T-helper 1 cell treated with Interleukin-12 subunit alpha and Interleukin-12 subunit beta and Interleukin-4 antibody, amounts not matched to agents 30 μg/mL and 1 μg/mL, for 36 hours (primary cell): Measurements from ENCODE around the gene SERINC2.
"Not testable (repeated sequence)": the region's sequence is repeated elsewhere in the genome, so short reads cannot be mapped to it uniquely, and the experiment has no call there.

ENCODE experiments used
- H3K27ac Mint-ChIP-seq: one replicate; pipeline ENCODE4 v1.8.0; 2021; ENCODE audit warnings: mild to moderate bottlenecking, mixed read lengths
- H3K27me3 Mint-ChIP-seq: one replicate; pipeline ENCODE4 v1.8.0; 2021; ENCODE audit warnings: low read depth, mixed read lengths
- H3K36me3 Mint-ChIP-seq: one replicate; pipeline ENCODE4 v1.8.0; 2021; ENCODE audit warnings: low read depth, mixed read lengths
- H3K4me1 Mint-ChIP-seq: one replicate; pipeline ENCODE4 v1.8.0; 2021; ENCODE audit warnings: low read depth, mixed read lengths
- H3K4me3 Mint-ChIP-seq: one replicate; pipeline ENCODE4 v1.8.0; 2021; ENCODE audit warnings: mild to moderate bottlenecking, moderate library complexity, mixed read lengths
- H3K9me3 Mint-ChIP-seq: one replicate; pipeline ENCODE4 v1.8.0; 2021; ENCODE audit warnings: mixed read lengths

SERINC2 gene

DNA sequence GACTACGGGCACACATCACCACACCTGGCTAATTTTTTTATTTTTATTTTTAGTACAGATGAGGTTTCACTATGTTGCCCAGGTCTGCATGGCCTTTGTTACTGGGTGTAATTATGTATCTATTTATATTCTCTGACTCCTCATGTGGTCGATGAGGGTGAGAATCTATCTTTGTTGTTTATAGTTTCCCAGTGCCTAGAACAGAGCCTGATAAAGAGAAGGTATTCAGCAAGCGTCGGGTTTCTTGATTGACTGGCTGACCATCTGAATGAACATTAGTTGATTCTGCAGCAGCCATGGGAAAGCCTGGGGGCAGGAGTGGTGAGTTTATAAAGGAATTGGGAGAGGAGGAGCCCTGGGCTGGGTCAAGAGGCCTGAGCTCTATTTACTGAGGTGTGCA lies 28.5 kb downstream of the SERINC2 start:
- no peaks in the 10 kb centered on the region for H3K4me1 Mint-ChIP-seq
- H3K4me3 Mint-ChIP-seq = no peak overlapping the region
- no peak overlapping the region for H3K27ac Mint-ChIP-seq
- H3K36me3 Mint-ChIP-seq = no peaks in the 10 kb centered on the region
- no peaks in the 10 kb centered on the region for H3K9me3 Mint-ChIP-seq
- H3K27me3 Mint-ChIP-seq = no peaks in the 10 kb centered on the region

DNA sequence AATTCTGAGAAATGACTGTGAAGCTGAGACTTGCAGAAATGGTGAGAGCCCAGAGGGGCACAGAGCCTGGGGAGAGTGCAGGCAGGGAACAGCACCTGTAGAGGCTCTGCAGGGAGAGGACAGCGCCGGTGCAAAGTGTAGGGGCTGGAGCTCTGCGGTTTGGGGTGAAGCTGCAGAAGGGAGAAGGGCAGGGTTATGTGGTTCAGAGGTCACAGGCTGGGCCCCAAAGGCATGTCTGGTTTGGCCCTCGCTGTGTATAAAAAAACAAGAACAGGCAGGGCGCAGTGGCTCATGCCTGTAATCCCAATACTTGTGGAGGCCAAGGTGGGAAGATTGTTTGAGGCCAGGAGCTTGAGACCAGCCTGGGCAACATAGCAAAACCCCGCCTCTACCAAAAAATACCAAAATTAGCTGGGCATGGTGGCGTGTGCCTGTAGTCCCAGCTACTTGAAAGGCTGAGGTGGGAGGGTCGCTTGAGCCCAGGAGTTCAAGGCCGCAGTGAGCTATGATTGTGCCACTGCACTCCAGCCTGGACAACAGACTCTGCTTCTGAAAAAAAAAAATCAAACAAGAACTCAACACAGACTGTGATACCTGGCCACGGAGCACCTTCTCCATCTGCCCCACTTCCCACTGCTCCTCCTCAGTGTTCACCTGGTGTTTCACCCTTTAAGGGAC lies 29.1 kb downstream of the SERINC2 start:
- no peaks in the 10 kb centered on the region for H3K27me3 Mint-ChIP-seq
- no peaks in the 10 kb centered on the region for H3K4me1 Mint-ChIP-seq
- no peaks in the 10 kb centered on the region for H3K9me3 Mint-ChIP-seq
- H3K4me3 Mint-ChIP-seq = no peak overlapping the region
- no peaks in the 10 kb centered on the region for H3K36me3 Mint-ChIP-seq
- no peak overlapping the region for H3K27ac Mint-ChIP-seq

DNA sequence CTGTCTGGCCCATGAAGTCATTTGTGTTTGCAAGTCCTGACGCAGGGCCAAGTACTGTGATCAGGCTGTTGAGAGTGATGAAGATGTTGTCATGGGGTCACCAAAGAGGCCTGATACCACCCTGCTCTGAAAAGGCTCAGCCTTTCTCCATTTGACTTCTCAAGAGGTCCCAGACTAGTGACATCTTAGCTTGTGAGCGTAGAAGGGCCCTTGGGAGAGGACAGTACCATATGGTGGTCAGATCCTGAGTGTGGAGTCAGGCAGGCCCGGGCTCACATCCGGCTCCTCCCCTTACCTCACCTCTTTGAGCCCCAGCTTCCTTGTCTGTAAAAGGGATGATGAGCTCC lies 29.6 kb downstream of the SERINC2 start:
- no peak overlapping the region for H3K4me3 Mint-ChIP-seq
- no peaks in the 10 kb centered on the region for H3K4me1 Mint-ChIP-seq
- H3K36me3 Mint-ChIP-seq = no peaks in the 10 kb centered on the region
- no peaks in the 10 kb centered on the region for H3K27me3 Mint-ChIP-seq
- no peaks in the 10 kb centered on the region for H3K9me3 Mint-ChIP-seq
- H3K27ac Mint-ChIP-seq = no peak overlapping the region

DNA sequence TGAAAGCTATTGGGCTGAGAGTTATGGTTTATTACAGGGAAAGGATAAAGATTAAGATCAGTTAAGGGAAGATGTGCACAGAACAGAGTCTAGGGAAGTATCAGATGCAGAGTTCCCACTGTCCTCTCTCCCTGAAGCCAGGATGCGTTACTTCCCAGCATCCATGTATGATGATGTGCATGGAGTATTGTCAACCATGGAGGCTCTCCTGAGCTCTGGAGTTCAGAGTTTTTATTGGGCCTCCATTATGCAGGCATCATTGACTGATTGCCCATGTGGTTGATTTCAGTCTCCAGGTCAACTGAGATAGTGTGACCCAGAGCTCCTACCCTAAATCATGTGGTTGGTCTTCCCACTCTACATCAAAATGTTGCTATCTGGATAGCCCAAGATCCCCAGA lies 30.7 kb downstream of the SERINC2 start:
- H3K27me3 Mint-ChIP-seq = no peaks in the 10 kb centered on the region
- H3K36me3 Mint-ChIP-seq = no peaks in the 10 kb centered on the region
- H3K4me1 Mint-ChIP-seq = no peaks in the 10 kb centered on the region
- H3K4me3 Mint-ChIP-seq = no peak overlapping the region
- H3K27ac Mint-ChIP-seq = no peak overlapping the region
- H3K9me3 Mint-ChIP-seq = no peaks in the 10 kb centered on the region

DNA sequence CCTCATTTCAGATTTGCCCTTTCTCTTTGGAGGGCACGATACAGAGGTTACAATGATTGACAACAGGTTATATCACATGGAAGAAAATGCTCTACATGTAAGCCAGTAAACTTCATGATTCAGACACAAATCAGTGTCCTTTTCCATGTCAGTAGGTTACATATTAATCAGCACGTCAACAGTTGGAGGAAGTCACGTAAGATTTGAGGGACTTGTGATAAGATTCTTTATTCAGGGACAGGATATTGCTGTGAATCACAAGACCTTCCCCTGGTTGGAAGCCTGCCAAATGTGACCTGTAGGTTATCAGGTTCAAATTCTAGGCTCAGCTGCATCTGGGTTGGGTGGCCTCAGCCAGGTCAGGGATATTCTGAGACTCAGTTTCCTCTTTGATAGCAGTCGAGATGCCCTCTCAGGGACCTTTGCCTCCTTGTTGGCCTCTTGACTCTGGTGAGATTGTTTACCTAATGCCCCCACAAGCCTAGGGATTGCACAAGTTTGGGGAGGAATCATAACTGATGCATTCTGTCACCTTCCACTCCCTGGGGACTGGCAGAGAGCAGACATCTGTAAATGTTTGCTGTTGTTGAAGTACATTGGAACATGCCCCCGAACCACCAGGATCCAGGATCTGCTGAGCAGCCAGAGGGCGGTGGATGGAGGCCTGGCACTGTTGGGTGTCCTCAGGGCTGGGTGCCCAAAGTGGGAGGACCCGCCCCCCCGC lies 31.9 kb downstream of the SERINC2 start:
- Mint-ChIP-seq H3K36me3 (no peaks in the 10 kb centered on the region), H3K4me1 (no peaks in the 10 kb centered on the region), H3K27ac (no peak overlapping the region), H3K27me3 (no peaks in the 10 kb centered on the region), H3K9me3 (no peaks in the 10 kb centered on the region), H3K4me3 (no peak overlapping the region)

DNA sequence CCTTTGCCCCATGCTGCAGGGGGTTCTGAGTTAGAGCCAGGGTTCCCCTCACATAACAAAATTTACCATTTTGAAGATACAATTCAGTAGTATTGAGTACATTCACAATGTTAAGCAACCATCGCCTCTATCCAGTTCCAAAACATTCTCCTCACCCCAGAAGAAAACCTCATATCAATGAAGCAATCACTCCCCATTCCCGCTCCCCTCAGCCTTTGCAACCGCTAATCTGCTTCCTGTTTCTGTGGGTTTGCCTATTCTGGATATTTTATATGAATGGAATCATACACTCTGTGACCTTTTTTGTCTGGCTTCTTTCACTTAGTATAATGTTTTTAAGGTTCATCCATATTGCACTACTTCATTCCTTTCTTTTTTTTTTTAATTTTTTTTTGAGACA lies 32.9 kb downstream of the SERINC2 start:
- no peaks in the 10 kb centered on the region for H3K36me3 Mint-ChIP-seq

DNA sequence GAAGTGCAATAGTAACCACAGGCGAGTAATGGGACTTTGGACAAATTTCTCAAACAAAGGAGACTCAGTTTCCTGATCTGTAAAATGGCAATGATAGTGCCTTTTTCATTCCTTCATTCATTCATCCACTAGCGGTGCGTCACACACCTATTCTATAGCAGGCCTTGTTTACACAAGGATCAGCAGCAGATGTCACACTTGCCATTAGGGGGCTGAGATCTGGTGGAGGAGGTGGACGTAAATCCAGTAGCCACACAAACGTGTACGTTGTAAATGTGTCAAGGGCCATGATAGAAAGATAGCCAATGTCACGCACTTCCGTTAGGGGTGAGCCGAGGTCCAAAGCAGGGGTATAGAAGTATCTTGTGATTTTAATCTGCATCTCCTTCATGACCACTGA lies 34.2 kb downstream of the SERINC2 start:
- peaks cover 5% of the 10 kb centered on the region for H3K9me3 Mint-ChIP-seq
- H3K4me3 Mint-ChIP-seq = no peak overlapping the region
- no peaks in the 10 kb centered on the region for H3K4me1 Mint-ChIP-seq
- no peaks in the 10 kb centered on the region for H3K36me3 Mint-ChIP-seq
- H3K27ac Mint-ChIP-seq = no peak overlapping the region
- H3K27me3 Mint-ChIP-seq = no peaks in the 10 kb centered on the region

More for the DNA sequence above, 32.9 kb downstream of the SERINC2 start:
- Mint-ChIP-seq H3K4me3 (no peak overlapping the region), H3K27ac (no peak overlapping the region), H3K9me3 (no peaks in the 10 kb centered on the region), H3K27me3 (no peaks in the 10 kb centered on the region), H3K4me1 (no peaks in the 10 kb centered on the region)

DNA sequence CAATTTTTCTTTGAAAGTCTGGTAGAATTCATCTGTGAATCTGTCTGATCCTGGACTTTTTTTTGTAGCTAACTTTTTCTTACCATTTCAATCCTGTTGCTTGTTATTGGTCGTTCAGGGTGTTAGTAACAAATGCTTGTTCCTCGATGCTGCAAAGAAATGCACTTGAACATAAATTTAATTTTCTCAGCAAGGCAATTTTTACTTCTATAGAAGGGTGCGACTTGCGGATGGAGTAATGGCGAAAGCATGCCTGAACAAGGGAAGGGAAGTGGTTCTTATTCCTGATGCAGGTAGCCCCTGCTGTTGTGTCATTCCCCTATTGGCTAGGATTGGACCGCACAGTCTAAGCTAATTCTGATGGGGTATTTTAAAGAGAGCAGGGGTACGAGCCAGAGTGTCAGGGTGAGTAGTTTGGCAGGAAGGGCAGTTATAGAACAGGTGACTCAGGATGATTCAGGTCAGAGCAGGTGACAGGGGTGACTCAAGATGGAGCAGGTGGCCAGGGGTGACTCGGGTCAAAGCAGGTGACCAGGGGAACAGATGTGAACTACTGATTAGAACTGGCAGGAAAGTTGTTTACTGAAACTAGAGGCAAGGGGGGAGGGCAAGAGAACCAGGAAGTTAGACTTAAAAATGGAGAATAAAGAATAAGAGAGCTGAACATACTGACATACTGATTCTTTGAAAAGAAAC lies 40.5 kb downstream of the SERINC2 start:
- Mint-ChIP-seq H3K27ac (no peak overlapping the region), H3K4me1 (no peaks in the 10 kb centered on the region), H3K27me3 (peaks cover 4% of the 10 kb centered on the region), H3K36me3 (no peaks in the 10 kb centered on the region), H3K4me3 (no peak overlapping the region), H3K9me3 (peaks cover 35% of the 10 kb centered on the region)

DNA sequence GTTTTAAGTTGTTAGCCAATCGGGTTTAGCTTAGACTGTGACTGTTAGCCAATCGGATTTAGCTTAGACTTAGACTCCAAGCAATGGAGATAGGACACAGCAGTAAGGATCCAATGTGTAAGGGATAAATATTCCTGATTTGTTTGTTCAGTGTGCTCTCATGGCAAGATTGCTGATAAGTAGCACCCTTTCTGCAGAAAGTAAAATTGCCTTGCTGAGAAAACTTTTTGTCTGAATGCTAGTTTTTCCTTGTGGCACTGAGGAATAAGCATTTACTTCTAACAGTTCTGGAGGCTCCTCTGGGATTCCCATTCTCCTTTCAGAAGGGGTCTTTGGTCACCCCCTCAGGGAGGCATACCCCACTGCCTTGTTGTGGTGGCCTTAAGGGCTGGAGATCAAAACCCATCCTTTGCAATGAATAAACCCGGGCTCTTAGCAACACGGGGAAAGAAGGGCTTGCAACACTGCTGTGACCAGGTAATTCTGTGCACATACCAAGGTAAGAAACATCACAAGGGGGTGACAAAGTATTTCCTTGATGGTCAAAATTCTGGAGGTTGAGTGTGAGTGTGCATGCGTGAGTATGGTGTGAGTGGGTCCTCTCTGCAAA lies 45.4 kb downstream of the SERINC2 start:
- Mint-ChIP-seq H3K27me3 (peaks cover 18% of the 10 kb centered on the region), H3K36me3 (no peaks in the 10 kb centered on the region), H3K4me3 (no peak overlapping the region), H3K27ac (no peak overlapping the region), H3K4me1 (no peaks in the 10 kb centered on the region), H3K9me3 (peaks cover 47% of the 10 kb centered on the region)

DNA sequence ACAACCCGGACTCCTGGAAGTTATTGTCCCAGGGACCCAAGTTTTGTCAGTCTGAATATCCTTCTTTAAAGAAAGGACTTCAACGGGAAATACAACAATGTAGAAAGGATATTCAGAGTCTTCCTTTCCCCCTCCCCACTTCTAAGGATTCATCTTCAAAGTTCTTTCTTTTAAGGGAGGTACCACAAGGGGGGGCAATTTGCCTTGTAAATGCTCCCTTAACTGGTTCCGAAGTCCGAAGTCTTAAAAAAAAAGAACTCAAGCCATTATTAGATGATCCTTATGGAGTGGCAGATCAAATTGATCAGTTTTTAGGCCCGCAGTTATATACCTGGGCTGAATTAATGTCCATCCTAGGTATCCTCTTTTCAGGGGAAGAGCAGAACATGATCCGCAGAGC lies 47.0 kb downstream of the SERINC2 start:
- Mint-ChIP-seq H3K27me3 (peaks cover 18% of the 10 kb centered on the region), H3K36me3 (no peaks in the 10 kb centered on the region), H3K4me1 (no peaks in the 10 kb centered on the region), H3K4me3 (no peak overlapping the region), H3K27ac (no peak overlapping the region), H3K9me3 (peaks cover 43% of the 10 kb centered on the region)

DNA sequence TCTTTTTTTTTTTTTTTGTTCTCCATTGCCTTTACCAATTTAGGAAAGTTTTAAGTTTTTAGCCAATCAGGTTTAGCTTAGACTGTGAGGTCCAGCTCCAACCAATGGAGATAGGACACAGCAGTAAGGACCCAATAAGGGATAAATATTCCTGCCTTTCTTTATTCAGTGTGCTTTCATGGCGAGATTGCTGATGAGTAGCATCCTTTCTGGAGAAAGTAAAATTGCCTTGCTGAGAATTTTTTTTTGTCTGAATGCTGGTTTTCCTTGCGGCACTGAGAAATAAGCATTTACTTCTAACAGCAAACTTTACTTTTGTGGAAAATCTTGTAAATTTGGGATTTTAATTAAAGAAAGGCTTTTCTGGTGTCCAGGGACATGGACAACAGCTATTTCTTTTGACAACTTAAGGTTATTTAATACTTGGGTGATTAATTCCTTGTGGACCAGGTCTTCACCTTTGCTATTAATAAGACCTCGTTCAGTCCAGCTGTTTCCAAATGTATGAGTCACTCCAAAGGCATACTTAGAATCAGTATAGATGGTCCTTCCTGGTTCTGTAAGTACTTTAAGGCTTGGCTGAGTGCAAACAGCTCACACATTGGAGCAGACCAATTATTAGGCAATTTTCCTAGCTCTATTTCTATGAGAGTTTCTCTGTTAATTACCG lies 54.1 kb downstream of the SERINC2 start:
- H3K27ac Mint-ChIP-seq = no peak overlapping the region
- H3K4me3 Mint-ChIP-seq = no peak overlapping the region
- H3K36me3 Mint-ChIP-seq = no peaks in the 10 kb centered on the region
- peaks cover 9% of the 10 kb centered on the region for H3K27me3 Mint-ChIP-seq
- H3K9me3 Mint-ChIP-seq = peaks cover 13% of the 10 kb centered on the region
- peaks cover 2% of the 10 kb centered on the region for H3K4me1 Mint-ChIP-seq

DNA sequence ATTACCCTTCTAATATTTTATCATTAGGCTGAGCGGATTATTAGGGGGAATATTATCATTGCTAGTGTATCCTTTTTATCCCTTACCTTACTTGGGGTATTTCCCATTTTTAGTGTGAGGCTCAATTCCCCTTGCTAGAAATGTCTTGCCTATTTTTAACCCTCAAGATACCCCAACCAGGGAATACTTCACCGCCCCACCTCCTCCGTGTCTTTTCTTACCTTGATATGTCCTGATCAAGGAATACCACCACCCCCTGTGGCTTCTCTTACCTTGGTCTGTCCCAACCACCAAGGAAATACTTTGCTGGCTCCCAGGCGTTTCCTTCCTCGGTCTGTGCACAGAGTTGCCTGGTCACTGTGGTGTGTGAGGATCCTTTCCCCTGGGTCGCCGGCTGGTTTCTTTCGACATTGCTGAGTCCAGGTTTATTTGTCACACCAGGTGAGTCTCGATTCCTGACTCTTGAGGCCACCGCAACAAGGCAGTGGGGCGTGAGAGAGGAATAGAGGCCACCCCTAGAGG lies 57.8 kb downstream of the SERINC2 start:
- Mint-ChIP-seq H3K9me3 (peaks cover 13% of the 10 kb centered on the region), H3K4me1 (peaks cover 2% of the 10 kb centered on the region), H3K27me3 (peaks cover 15% of the 10 kb centered on the region), H3K4me3 (no peak overlapping the region), H3K27ac (no peak overlapping the region), H3K36me3 (no peaks in the 10 kb centered on the region)

DNA sequence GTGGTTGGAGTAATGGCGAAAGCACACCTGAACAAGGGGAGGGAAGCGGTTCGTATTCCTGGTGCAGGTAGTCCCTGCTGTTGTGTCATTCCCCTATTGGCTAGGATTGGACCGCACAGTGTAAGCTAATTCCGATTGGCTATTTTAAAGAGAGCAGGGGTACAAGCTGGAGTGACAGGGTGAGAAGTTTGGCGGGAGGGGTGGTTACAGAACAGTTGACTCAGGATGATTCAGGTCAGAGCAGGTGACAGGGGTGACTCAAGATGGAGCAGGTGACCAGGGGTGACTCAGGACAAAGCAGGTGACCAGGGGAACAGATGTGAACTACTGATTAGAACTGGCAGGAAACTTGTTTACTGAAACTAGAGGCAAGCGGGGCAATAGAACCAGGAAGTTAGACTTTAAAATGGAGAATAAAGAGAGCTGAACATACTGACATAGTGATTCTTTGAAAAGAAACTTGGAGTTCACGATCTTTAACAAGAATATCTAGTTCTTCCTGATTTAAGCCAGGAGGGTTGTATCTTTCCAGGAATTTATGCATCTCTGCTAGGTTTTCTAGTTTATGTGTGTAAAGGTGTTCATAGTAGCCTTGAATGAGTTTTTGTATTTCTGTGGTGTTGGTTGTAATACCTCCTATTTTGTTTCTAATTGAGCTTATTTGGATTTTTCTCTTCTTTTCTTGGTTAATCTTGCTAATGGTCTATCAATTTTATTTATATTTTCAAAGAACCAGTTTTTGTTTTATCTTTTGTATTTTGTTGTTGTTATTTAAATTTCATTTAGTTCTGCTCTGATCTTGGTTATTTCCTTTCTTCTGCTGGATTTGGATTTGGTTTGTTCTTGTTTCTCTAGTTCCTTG lies 58.7 kb downstream of the SERINC2 start:
- H3K36me3 Mint-ChIP-seq, H3K4me3 Mint-ChIP-seq, H3K9me3 Mint-ChIP-seq, H3K4me1 Mint-ChIP-seq, H3K27ac Mint-ChIP-seq: not testable (repeated sequence)
- peaks cover 24% of the 10 kb centered on the region for H3K27me3 Mint-ChIP-seq

DNA sequence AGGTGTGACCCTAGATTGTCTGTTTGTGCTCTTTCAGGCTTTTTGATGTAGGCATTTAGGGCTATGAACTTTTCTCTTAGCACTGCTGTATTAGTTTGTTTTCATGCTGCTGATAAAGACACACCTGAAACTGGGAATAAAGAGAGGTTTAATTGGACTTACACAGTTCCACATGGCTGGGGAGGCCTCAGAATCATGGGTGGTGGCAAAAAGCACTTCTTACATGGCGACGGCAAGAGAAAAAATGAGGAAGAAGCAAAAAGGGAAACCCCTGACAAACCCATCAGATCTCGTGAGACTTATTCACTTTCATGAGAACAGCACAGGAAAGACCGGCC lies 59.3 kb downstream of the SERINC2 start:
- H3K9me3 Mint-ChIP-seq, H3K4me3 Mint-ChIP-seq, H3K36me3 Mint-ChIP-seq, H3K4me1 Mint-ChIP-seq, H3K27ac Mint-ChIP-seq: not testable (repeated sequence)
- H3K27me3 Mint-ChIP-seq = peaks cover 30% of the 10 kb centered on the region
